ENCODE measurements around the gene PPARA.

DNA sequence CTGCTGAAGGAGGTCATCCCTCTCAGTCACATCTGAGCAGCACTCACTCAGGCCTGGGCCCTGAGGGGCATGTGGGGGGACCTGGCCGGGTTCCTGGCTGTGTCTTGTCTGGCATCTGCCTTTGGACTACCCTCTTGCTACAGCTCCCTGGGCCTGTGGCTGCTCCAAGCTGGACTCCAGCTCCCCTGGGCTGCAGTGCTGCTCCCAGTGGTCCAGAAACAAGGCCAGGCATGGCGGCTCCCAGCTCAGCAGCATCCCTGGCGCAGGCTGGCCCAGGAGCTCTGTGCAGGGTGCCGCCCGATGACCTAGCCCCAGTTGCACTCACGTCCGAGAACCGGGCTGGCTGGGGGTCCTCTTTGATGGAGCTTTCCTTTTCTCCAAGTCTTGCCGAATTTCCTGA is 94.4 kb downstream of the PPARA start:
- TF ChIP-seq EP300 (IDR thresholded peaks at IDR 0.05; ENCODE audit: borderline replicate concordance) = no peak
- no peak for TF ChIP-seq RAD21 (IDR thresholded peaks at IDR 0.05; ENCODE audit: low read depth)
- no peak for TF ChIP-seq NFIC (IDR thresholded peaks at IDR 0.05)
- TF ChIP-seq YY1 (IDR thresholded peaks at IDR 0.05; ENCODE audit: low read depth) = no peak
- TF ChIP-seq, protein P1, sequence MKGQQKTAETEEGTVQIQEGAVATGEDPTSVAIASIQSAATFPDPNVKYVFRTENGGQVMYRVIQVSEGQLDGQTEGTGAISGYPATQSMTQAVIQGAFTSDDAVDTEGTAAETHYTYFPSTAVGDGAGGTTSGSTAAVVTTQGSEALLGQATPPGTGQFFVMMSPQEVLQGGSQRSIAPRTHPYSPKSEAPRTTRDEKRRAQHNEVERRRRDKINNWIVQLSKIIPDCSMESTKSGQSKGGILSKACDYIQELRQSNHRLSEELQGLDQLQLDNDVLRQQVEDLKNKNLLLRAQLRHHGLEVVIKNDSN (IDR thresholded peaks at IDR 0.05) = no peak
- TF ChIP-seq, protein P2, sequence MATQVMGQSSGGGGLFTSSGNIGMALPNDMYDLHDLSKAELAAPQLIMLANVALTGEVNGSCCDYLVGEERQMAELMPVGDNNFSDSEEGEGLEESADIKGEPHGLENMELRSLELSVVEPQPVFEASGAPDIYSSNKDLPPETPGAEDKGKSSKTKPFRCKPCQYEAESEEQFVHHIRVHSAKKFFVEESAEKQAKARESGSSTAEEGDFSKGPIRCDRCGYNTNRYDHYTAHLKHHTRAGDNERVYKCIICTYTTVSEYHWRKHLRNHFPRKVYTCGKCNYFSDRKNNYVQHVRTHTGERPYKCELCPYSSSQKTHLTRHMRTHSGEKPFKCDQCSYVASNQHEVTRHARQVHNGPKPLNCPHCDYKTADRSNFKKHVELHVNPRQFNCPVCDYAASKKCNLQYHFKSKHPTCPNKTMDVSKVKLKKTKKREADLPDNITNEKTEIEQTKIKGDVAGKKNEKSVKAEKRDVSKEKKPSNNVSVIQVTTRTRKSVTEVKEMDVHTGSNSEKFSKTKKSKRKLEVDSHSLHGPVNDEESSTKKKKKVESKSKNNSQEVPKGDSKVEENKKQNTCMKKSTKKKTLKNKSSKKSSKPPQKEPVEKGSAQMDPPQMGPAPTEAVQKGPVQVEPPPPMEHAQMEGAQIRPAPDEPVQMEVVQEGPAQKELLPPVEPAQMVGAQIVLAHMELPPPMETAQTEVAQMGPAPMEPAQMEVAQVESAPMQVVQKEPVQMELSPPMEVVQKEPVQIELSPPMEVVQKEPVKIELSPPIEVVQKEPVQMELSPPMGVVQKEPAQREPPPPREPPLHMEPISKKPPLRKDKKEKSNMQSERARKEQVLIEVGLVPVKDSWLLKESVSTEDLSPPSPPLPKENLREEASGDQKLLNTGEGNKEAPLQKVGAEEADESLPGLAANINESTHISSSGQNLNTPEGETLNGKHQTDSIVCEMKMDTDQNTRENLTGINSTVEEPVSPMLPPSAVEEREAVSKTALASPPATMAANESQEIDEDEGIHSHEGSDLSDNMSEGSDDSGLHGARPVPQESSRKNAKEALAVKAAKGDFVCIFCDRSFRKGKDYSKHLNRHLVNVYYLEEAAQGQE (IDR thresholded peaks at IDR 0.05; ENCODE audit: low read depth) = no peak
- TF ChIP-seq TEAD4 (IDR thresholded peaks at IDR 0.05) = no peak
- TF ChIP-seq CEBPB (IDR thresholded peaks at IDR 0.05) = no peak
- TF ChIP-seq, protein P3, sequence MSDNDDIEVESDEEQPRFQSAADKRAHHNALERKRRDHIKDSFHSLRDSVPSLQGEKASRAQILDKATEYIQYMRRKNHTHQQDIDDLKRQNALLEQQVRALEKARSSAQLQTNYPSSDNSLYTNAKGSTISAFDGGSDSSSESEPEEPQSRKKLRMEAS (IDR thresholded peaks at IDR 0.05) = no peak
- TF ChIP-seq TCF12 (IDR thresholded peaks at IDR 0.05; ENCODE audit: low read depth) = no peak
- TF ChIP-seq CREB1 (IDR thresholded peaks at IDR 0.05; ENCODE audit: low read depth) = no peak
